ENCODE data around the gene NENF.
"Not testable (repeated sequence)": the region's sequence is repeated elsewhere in the genome, so short reads cannot be mapped to it uniquely, and the experiment has no call there.

The NENF gene

GRCh38 chr1:212432661-212433576 lies at the start of gene NENF:
NENF (plus strand) TSS chr1:212432920; CDS start chr1:212432944, 24 bp downstream.
- peak; percentile 90 for DNase-seq (ENCODE audit: low spot score)

GRCh38 chr1:212386029-212386428 lies 46.7 kb upstream of the NENF start:
- DNase-seq (ENCODE audit: low spot score): no peak

GRCh38 chr1:212388985-212389716 lies 43.6 kb upstream of the NENF start:
- no peak for DNase-seq (ENCODE audit: low spot score)

GRCh38 chr1:212395678-212396437 lies 36.9 kb upstream of the NENF start:
- DNase-seq (ENCODE audit: low spot score): not testable (repeated sequence)

GRCh38 chr1:212396638-212397037 lies 36.1 kb upstream of the NENF start:
- DNase-seq (ENCODE audit: low spot score): no peak

GRCh38 chr1:212397171-212397570 lies 35.5 kb upstream of the NENF start:
- no peak for DNase-seq (ENCODE audit: low spot score)

GRCh38 chr1:212401042-212401441 lies 31.7 kb upstream of the NENF start:
- DNase-seq (ENCODE audit: low spot score): no peak

GRCh38 chr1:212401838-212402582 lies 30.7 kb upstream of the NENF start:
- no peak for DNase-seq (ENCODE audit: low spot score)

GRCh38 chr1:212402666-212403321 lies 29.9 kb upstream of the NENF start:
- DNase-seq (ENCODE audit: low spot score): no peak

- no peak for DNase-seq (ENCODE audit: low spot score)
These were observed 22.4 kb upstream of the NENF start for GRCh38 chr1:212410231-212410820.

- DNase-seq (ENCODE audit: low spot score): no peak
These were observed 20.3 kb upstream of the NENF start for GRCh38 chr1:212412374-212412773.

GRCh38 chr1:212413902-212414327 lies 18.8 kb upstream of the NENF start:
- DNase-seq (ENCODE audit: low spot score): peak; percentile 38

- peak; percentile 93 for DNase-seq (ENCODE audit: low spot score)
These were observed 18.2 kb upstream of the NENF start, which contains the start of gene PACC1 for GRCh38 chr1:212414328-212415106. PACC1 (minus strand) TSS chr1:212414886; CDS start chr1:212414757, 129 bp downstream.

GRCh38 chr1:212415107-212415841 lies 17.4 kb upstream of the NENF start:
- no peak for DNase-seq (ENCODE audit: low spot score)

- DNase-seq (ENCODE audit: low spot score): no peak
These were observed 11.6 kb upstream of the NENF start for GRCh38 chr1:212421165-212421564.

GRCh38 chr1:212423879-212424278 lies 8.8 kb upstream of the NENF start:
- DNase-seq (ENCODE audit: low spot score): no peak

GRCh38 chr1:212428496-212428895 lies 4.2 kb upstream of the NENF start:
- DNase-seq (ENCODE audit: low spot score): no peak

- no peak for DNase-seq (ENCODE audit: low spot score)
These were observed 2.3 kb upstream of the NENF start for GRCh38 chr1:212430416-212430815.

- no peak for DNase-seq (ENCODE audit: low spot score)
These were observed 1.7 kb upstream of the NENF start for GRCh38 chr1:212430955-212431394.

Measured in HuH-7 (cell line).